ENCODE results near the gene ARRDC5.
"Not testable (repeated sequence)": the region's sequence is repeated elsewhere in the genome, so short reads cannot be mapped to it uniquely, and the experiment has no call there.

Gene ARRDC5

DNA sequence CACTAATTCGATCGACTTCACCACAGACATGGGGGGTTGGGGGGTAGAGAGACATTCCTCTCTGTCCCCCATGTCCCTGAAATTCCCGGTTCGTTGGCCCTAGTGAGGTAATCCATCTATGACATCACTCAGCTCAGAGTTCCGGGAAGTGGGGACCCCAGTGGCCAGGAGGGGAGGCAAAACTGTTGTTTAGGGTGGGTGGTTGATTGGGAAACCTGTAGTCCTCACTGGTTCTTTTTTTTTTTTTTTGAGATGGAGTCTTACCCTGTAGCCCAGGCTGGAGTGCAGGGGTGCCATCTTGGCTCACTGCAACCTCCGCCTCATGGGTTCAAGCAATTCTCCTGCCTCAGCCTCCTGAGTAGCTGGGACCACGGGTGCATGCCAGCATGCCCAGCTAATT is at the start of gene ARRDC5:
ARRDC5 (minus strand) TSS at position 101 of the 400 bp plus-strand sequence; CDS start at position 30, 71 bp downstream.
- no peaks in the 10 kb centered on the region for H3K36me3 Mint-ChIP-seq
- peak within 1 kb of the TSS; percentile 10 for H3K27ac Mint-ChIP-seq
- no peak within 1 kb of the TSS for H3K4me3 Mint-ChIP-seq
- no peaks in the 10 kb centered on the region for H3K27me3 Mint-ChIP-seq
- H3K9me3 Mint-ChIP-seq, result no peaks in the 10 kb centered on the region
- peaks cover 10% of the 10 kb centered on the region for H3K4me1 Mint-ChIP-seq

DNA sequence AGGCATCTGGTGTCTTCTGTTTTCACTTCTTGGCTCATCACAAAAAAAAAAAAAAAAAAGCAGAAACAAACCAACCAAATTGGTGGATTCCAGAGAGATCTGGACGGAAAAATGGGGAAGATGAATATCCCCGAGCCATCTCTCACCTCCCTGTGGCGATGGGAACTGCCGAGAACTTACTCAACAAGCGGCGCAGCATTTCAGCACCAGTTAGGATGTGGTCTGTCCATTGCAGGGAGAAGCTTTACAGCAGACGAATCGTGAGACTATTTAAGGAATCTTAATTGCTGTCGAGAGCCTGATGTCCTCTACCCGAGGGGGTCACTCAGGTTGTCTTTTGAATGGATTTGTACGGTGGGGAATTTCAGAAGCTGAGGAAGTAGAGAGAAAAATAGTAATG is 49.0 kb upstream of the ARRDC5 start:
- Mint-ChIP-seq H3K27ac (no peak overlapping the region), H3K4me3 (no peak overlapping the region), H3K9me3 (no peaks in the 10 kb centered on the region), H3K36me3 (no peaks in the 10 kb centered on the region), H3K4me1 (no peaks in the 10 kb centered on the region), H3K27me3 (no peaks in the 10 kb centered on the region)

DNA sequence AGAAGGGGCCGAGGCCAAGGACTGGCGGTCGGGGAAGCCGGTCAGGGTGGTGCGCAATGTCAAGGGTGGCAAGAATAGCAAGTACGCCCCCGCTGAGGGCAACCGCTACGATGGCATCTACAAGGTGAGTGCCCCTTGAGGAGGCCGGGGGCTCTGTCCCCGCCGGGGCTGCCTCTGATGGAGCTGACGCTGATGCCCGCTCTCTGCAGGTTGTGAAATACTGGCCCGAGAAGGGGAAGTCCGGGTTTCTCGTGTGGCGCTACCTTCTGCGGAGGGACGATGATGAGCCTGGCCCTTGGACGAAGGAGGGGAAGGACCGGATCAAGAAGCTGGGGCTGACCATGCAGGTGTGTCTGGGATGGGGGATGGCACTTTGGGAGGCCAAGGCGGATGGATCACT is 48.0 kb upstream of the ARRDC5 start:
- H3K4me1 Mint-ChIP-seq, H3K36me3 Mint-ChIP-seq, H3K9me3 Mint-ChIP-seq, H3K27ac Mint-ChIP-seq, H3K4me3 Mint-ChIP-seq, H3K27me3 Mint-ChIP-seq: not testable (repeated sequence)

DNA sequence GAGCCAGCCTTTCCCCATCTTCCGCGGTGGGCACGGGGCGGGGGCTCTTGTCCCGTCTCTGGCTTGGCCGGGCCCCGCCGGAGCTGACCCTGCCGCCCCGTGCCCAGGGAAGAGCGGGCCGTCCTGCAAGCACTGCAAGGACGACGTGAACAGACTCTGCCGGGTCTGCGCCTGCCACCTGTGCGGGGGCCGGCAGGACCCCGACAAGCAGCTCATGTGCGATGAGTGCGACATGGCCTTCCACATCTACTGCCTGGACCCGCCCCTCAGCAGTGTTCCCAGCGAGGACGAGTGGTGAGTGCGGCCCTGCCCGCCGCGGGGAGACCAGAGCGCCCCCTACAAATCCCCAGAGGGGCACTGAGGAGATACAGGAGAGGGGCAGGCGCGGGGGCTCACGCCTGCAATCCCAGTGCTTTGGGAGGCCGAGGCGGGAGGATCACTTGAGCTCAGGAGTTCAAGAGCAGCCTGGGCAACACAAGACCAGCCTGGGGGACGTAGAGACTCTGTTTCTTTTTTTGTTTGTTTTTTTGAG is 39.0 kb upstream of the ARRDC5 start:
- H3K4me3 Mint-ChIP-seq, H3K27me3 Mint-ChIP-seq, H3K9me3 Mint-ChIP-seq, H3K4me1 Mint-ChIP-seq, H3K27ac Mint-ChIP-seq, H3K36me3 Mint-ChIP-seq: not testable (repeated sequence)

DNA sequence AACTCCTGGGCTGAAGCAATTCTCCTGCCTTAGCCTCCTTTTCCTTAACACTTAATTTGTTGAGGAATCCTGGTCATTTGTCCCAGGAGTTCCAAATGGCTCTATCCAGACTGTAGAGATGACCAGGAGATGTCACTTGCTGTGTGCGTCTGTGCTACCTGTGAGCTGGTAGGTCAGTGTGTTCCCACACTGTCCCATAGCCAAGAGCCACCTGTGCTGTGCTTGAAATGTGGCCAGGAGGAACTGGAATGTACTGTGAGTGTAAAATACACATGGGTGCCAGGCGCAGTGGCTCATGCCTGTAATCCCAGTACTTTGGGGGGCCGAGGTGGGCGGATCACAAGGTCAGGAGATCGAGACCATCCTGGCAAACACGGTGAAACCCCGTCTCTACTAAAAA is 36.8 kb upstream of the ARRDC5 start:
- Mint-ChIP-seq H3K9me3 (no peaks in the 10 kb centered on the region), H3K27ac (no peak overlapping the region), H3K27me3 (no peaks in the 10 kb centered on the region), H3K4me1 (no peaks in the 10 kb centered on the region), H3K4me3 (no peak overlapping the region), H3K36me3 (no peaks in the 10 kb centered on the region)

DNA sequence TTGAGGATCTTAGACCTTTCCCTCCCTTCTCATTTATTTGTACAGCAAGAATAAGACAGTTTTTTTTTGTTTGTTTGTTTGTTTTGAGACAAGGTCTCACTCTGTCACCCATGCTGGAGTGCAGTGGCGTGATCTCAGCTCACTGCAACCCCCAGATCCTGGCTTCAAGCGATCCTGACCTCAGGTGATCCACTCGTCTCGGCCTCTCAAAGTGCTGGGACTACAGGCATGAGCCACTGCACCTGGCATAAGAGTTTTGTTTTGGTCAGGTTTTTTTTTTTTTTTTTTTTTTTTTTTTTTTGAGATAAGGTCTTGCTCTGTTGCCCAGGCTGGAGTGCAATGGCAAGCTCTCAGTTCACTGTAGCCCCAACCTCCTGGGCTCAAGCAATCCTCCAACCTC is 35.8 kb upstream of the ARRDC5 start:
- not testable (repeated sequence) for H3K9me3 Mint-ChIP-seq, H3K4me3 Mint-ChIP-seq, H3K4me1 Mint-ChIP-seq, H3K27ac Mint-ChIP-seq, H3K27me3 Mint-ChIP-seq, H3K36me3 Mint-ChIP-seq

DNA sequence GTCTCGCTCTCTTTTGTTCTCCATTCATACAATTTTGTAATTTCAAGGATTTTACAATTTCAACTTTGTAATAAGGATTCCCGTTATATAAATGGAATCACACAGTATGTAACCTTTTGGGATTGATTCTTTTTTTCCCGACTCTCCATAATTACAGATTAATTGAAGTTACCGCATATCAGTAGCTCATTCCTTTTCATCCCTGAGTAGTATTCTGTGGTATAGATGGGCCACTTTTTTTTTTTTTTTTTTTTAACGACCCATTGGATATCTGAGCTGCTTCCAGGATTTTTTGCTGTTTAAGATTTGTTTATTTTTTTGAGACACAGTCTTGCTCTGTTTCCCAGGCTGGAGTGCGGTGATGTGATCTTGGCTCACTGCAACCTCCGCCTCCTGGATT is 34.4 kb upstream of the ARRDC5 start:
- Mint-ChIP-seq H3K9me3 (no peaks in the 10 kb centered on the region), H3K27ac (no peak overlapping the region), H3K4me3 (no peak overlapping the region), H3K36me3 (peaks cover 2% of the 10 kb centered on the region), H3K27me3 (no peaks in the 10 kb centered on the region), H3K4me1 (no peaks in the 10 kb centered on the region)

DNA sequence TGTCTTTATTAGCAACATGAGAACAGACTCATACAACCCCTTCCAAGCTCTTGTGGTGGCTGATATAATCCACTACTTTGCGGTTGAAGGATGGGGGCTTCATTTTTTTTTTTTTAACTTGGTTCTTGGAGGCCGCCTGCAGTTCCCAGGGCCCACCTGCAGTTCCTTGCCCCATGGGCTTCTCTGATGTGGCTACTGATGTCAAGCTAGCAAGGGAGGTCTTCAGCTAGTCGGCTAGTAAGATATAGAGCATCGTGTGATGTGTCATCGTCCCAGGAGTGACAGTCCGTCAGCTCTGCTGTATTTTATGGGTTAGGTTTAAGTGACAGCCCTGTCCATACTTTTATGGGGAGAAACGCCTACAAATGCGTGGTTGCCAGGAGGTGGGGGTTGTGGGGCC is 32.7 kb upstream of the ARRDC5 start:
- no peak overlapping the region for H3K27ac Mint-ChIP-seq
- peaks cover 2% of the 10 kb centered on the region for H3K36me3 Mint-ChIP-seq
- no peaks in the 10 kb centered on the region for H3K27me3 Mint-ChIP-seq
- H3K4me3 Mint-ChIP-seq, result no peak overlapping the region
- H3K4me1 Mint-ChIP-seq, result no peaks in the 10 kb centered on the region
- no peaks in the 10 kb centered on the region for H3K9me3 Mint-ChIP-seq

DNA sequence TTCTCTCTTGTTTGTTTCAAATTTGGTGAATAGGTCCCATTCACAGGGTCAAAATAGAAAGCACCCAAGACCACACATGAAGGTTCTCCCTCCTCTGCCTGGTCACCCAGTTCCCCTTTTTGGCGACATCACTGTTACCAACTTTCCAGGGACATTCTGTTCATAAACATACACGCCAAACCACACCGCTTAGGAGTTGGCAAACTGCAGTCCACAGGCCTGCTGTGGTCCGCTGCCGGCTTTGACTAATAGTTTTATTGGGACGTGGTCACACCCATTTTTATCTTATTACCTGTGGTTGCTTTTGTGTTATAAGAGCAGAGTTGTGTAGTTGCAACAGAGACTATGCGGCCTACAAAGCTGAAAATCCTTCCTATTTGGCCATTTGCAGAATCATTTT is 30.8 kb upstream of the ARRDC5 start:
- H3K9me3 Mint-ChIP-seq, result no peaks in the 10 kb centered on the region

DNA sequence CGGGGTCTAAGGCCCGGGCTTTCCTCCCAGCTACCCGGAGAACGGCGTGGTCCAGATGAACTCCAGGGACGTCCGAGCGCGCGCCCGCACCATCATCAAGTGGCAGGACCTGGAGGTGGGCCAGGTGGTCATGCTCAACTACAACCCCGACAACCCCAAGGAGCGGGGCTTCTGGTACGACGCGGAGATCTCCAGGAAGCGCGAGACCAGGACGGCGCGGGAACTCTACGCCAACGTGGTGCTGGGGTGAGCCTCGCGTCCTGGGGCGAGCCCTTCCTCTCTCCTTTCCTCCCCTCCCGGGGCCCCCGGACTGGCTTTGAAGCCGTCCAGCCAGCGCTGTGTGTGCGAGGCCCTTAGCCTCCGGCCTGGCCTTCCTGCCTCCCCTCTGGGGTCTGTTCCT is 30.0 kb upstream of the ARRDC5 start:
- Mint-ChIP-seq H3K4me3 (no peak overlapping the region), H3K4me1 (no peaks in the 10 kb centered on the region), H3K9me3 (no peaks in the 10 kb centered on the region), H3K27ac (no peak overlapping the region), H3K27me3 (no peaks in the 10 kb centered on the region), H3K36me3 (peaks cover 2% of the 10 kb centered on the region)

More for the DNA sequence above, 30.8 kb upstream of the ARRDC5 start:
- no peak overlapping the region for H3K4me3 Mint-ChIP-seq
- H3K27ac Mint-ChIP-seq, result no peak overlapping the region
- H3K36me3 Mint-ChIP-seq, result peaks cover 2% of the 10 kb centered on the region
- H3K27me3 Mint-ChIP-seq, result no peaks in the 10 kb centered on the region
- no peaks in the 10 kb centered on the region for H3K4me1 Mint-ChIP-seq

DNA sequence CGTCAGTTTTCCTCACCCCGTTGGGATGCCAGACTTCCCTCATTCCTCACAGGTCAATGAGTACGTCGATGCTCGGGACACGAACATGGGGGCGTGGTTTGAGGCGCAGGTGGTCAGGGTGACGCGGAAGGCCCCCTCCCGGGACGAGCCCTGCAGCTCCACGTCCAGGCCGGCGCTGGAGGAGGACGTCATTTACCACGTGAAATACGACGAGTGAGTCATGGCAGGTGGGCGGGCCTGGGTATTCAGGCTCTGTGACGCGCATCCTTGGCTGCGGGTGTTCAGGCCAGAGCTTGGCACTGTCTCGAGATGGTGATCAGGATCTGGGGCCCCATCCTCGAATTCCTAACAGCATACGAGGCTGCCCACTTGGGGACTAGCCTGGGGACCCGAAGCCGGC is 28.0 kb upstream of the ARRDC5 start:
- Mint-ChIP-seq H3K27ac (no peak overlapping the region), H3K4me3 (no peak overlapping the region), H3K9me3 (no peaks in the 10 kb centered on the region), H3K4me1 (no peaks in the 10 kb centered on the region), H3K36me3 (peaks cover 2% of the 10 kb centered on the region), H3K27me3 (no peaks in the 10 kb centered on the region)

DNA sequence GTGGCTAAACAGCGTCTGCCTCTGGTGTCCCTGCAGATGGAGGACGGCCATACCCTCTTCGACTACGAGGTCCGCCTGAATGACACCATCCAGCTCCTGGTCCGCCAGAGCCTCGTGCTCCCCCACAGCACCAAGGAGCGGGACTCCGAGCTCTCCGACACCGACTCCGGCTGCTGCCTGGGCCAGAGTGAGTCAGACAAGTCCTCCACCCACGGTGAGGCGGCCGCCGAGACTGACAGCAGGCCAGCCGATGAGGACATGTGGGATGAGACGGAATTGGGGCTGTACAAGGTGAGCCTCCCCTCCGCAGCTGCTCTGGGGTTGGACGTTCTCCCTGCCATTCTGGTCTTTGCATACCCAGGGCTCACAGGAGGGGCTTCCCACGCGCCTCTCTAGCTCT is 26.5 kb upstream of the ARRDC5 start:
- Mint-ChIP-seq H3K27ac (no peak overlapping the region), H3K9me3 (no peaks in the 10 kb centered on the region), H3K4me1 (no peaks in the 10 kb centered on the region), H3K36me3 (peaks cover 2% of the 10 kb centered on the region), H3K4me3 (no peak overlapping the region), H3K27me3 (no peaks in the 10 kb centered on the region)

DNA sequence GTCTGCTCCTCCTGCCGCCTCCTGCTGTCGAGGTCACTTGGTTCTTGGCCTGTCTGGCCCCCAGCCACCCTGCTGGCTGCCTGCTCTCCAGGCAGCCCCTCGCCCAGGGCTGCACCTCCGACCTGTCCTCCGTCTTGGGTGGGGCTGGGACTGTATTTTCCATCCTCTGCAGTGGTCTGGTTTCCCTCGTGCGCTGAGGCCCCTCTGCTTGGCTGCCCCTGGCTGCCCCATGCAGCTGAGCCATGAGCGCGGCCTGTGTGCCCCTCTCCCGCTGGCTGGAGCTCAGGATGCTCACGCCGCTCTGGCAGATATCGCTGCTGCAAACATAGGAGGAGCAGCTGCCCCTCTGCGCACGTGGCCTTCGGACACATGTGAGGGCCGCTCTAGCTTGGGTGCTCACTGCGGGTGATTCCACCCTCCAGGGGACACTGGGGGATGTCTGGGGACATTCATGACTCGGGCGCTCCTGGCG is 20.6 kb upstream of the ARRDC5 start:
- Mint-ChIP-seq H3K27me3 (no peaks in the 10 kb centered on the region), H3K27ac (no peak overlapping the region), H3K9me3 (no peaks in the 10 kb centered on the region), H3K4me1 (no peaks in the 10 kb centered on the region), H3K4me3 (no peak overlapping the region), H3K36me3 (peaks cover 2% of the 10 kb centered on the region)

DNA sequence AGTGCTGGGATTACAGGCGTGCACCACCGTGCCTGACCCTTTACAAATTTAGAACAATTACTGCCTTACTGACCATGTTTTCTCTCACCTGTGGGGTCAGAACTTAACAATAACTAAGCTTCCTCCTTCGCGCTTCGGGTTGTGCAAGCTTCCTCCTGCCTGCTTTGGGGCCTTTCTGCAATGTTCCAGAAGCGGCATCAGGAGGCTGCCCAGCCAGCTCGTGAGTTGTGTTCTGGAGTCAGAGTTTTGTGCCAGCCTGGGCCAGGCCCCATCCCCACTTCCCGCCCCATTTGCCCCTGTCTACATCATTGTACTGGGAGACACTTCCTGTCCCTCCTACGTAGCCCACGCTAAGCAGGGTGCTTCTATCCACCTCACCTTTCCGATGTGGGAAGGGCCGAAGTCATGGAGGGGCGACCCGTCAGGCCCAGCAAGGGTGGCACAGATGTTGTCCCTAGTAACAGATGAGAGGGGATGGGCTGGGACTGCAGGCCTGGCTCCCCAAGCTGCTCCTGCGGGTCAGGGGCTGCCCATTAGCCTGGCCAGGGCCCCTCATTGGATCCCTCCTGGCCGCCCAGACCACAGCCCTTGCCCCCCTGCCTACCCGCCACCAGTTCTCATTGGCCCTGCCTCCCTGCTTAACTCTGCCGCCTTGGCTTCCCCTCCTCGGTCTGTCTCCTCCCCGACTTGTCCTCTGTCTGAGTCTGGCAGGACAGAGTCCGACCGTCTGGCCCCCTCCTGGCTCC is 20.0 kb upstream of the ARRDC5 start:
- Mint-ChIP-seq H3K27ac (peak overlapping the region; percentile 17), H3K4me3 (no peak overlapping the region), H3K4me1 (no peaks in the 10 kb centered on the region), H3K27me3 (no peaks in the 10 kb centered on the region), H3K9me3 (no peaks in the 10 kb centered on the region), H3K36me3 (peaks cover 2% of the 10 kb centered on the region)

DNA sequence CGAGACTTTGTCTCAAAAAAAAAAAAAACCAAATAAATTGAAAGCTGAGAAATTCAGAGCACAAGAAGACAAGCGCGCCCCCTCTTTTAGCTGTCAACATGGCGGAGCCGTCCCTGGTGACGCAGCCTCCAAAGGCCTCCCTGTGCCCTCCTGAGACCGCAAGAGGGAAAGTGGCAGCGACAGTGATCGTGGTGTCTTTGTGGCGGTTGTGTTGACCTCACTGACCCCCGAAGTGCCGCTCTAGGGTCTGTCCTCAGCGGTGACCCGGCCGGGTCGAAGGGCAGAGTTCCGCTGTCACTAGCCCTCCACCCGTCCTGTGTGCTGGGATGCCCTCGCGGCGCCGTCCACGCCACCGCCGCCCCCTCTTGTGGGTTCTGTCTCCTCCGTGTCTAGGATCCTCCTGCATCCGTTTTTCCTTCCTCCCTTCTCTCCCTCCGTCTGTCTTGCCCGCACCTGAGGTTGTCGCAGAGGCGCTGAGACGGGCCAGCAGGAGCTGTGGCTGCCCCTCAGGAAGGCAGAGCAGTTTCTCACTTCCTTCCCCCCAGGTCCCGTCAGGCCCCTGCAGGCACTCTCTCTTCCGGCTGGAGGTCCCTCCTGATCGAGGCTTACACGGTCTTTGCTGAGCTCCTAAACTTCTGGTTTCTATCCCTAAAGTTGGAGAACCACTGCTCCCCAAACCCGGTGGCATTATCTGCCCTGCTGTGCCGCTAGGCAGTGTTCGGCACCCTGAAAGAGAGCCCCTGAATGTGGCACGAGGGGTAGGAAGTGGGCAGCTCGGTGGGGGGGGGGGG is 13.8 kb upstream of the ARRDC5 start:
- Mint-ChIP-seq H3K36me3 (peaks cover 8% of the 10 kb centered on the region), H3K4me3 (peak overlapping the region; percentile 100), H3K4me1 (peaks cover 48% of the 10 kb centered on the region), H3K27me3 (no peaks in the 10 kb centered on the region), H3K9me3 (no peaks in the 10 kb centered on the region), H3K27ac (peak overlapping the region; percentile 100)

Data from activated naive CD4-positive, alpha-beta T cell treated with anti-CD3 and anti-CD28 coated beads, Interleukin-2, amount 50 U/mL, for 24 hours (primary cell).